HG03520 (cell line): ENCODE data around the gene CRIP2.

Source experiments
- ATAC-seq: cut with Tn5 transposase; IDR thresholded peaks from one replicate; pipeline ENCODE4 v1.9.1; 2021; ENCODE audit warnings: mild to moderate bottlenecking, moderate library complexity; ENCODE audit not compliant: unreplicated experiment

Gene CRIP2

GRCh38 chr14:105460616-105461015 lies 14.0 kb upstream of the CRIP2 start:
- ATAC-seq = no peak

- no peak for ATAC-seq
Observed at GRCh38 chr14:105461903-105462302, 12.7 kb upstream of the CRIP2 start.

GRCh38 chr14:105464501-105464900 lies 10.1 kb upstream of the CRIP2 start:
- no peak for ATAC-seq

- no peak for ATAC-seq
Observed at GRCh38 chr14:105465209-105466031, 9.2 kb upstream of the CRIP2 start.

- no peak for ATAC-seq
Observed at GRCh38 chr14:105466531-105467248, 7.9 kb upstream of the CRIP2 start.

GRCh38 chr14:105467249-105467941 lies 7.2 kb upstream of the CRIP2 start:
- no peak for ATAC-seq

- no peak for ATAC-seq
Observed at GRCh38 chr14:105467942-105468471, 6.6 kb upstream of the CRIP2 start.

GRCh38 chr14:105468621-105469241 lies 5.9 kb upstream of the CRIP2 start:
- ATAC-seq = no peak

GRCh38 chr14:105469456-105470349 lies 4.9 kb upstream of the CRIP2 start:
- no peak for ATAC-seq

GRCh38 chr14:105470350-105471296 lies 4.0 kb upstream of the CRIP2 start:
- no peak for ATAC-seq

GRCh38 chr14:105471297-105471821 lies 3.3 kb upstream of the CRIP2 start:
- ATAC-seq = no peak

- no peak for ATAC-seq
Observed at GRCh38 chr14:105471823-105472485, 2.7 kb upstream of the CRIP2 start.

GRCh38 chr14:105472486-105472991 lies 2.1 kb upstream of the CRIP2 start:
- no peak for ATAC-seq

GRCh38 chr14:105473033-105473676 lies 1.5 kb upstream of the CRIP2 start:
- no peak for ATAC-seq

- no peak for ATAC-seq
Observed at GRCh38 chr14:105473677-105474482, 741 bp upstream of the CRIP2 start.

- no peak for ATAC-seq
Observed at GRCh38 chr14:105475269-105476096, 862 bp downstream of the CRIP2 start.
